ENCODE data around the gene TMIGD2.

Gene TMIGD2

GRCh38 chr19:4284176-4284958 is 17.8 kb downstream of the TMIGD2 start:
- peak; percentile 73; the same call in 2 of the 3 replicates for ATAC-seq

GRCh38 chr19:4279530-4280422 is 22.4 kb downstream of the TMIGD2 start:
- ATAC-seq = no peak
- no peak for TF ChIP-seq ARNTL (CRISPR knock-in tag; IDR thresholded peaks at IDR 0.05; ENCODE audit: borderline replicate concordance, low read depth)
- no peak for TF ChIP-seq ZNF8 (CRISPR knock-in tag; IDR thresholded peaks at IDR 0.05)
- TF ChIP-seq CREB5 (CRISPR knock-in tag; IDR thresholded peaks at IDR 0.05; ENCODE audit: low read depth) = no peak
- no peak for TF ChIP-seq ZFP3 (CRISPR knock-in tag; IDR thresholded peaks at IDR 0.05)
- TF ChIP-seq PATZ1 (CRISPR knock-in tag; IDR thresholded peaks at IDR 0.05; ENCODE audit: borderline replicate concordance) = no peak
- TF ChIP-seq ZNF70 (CRISPR knock-in tag; IDR thresholded peaks at IDR 0.05) = no peak
- no peak for TF ChIP-seq GLIS3 (CRISPR knock-in tag; IDR thresholded peaks at IDR 0.05)
- TF ChIP-seq TCF4 (CRISPR knock-in tag; IDR thresholded peaks at IDR 0.05; ENCODE audit: borderline replicate concordance) = no peak
- no peak for TF ChIP-seq ZNF565 (CRISPR knock-in tag; conservative IDR thresholded peaks at IDR 0.05; ENCODE audit: low read depth)
- no peak for TF ChIP-seq ISL1 (CRISPR knock-in tag; IDR thresholded peaks at IDR 0.05)

More at GRCh38 chr19:4284176-4284958, 17.8 kb downstream of the TMIGD2 start:
- TF ChIP-seq TSHZ2 (CRISPR knock-in tag; IDR thresholded peaks at IDR 0.05) (no peak), CSRNP3 (CRISPR knock-in tag; IDR thresholded peaks at IDR 0.05) (no peak), ZC3H10 (CRISPR knock-in tag; IDR thresholded peaks at IDR 0.05) (no peak), ARNTL (CRISPR knock-in tag; IDR thresholded peaks at IDR 0.05; ENCODE audit: borderline replicate concordance, low read depth) (no peak), ZNF70 (CRISPR knock-in tag; IDR thresholded peaks at IDR 0.05) (no peak), ZNF8 (CRISPR knock-in tag; IDR thresholded peaks at IDR 0.05) (no peak), RARB (CRISPR knock-in tag; IDR thresholded peaks at IDR 0.05) (no peak), ESRRG (CRISPR knock-in tag; IDR thresholded peaks at IDR 0.05) (no peak), PPARA (CRISPR knock-in tag; IDR thresholded peaks at IDR 0.05; ENCODE audit: borderline replicate concordance) (no peak), ZFP3 (CRISPR knock-in tag; IDR thresholded peaks at IDR 0.05) (no peak), TOX (CRISPR knock-in tag; IDR thresholded peaks at IDR 0.05; ENCODE audit: borderline replicate concordance) (no peak), PATZ1 (CRISPR knock-in tag; IDR thresholded peaks at IDR 0.05; ENCODE audit: borderline replicate concordance) (no peak), ZFP30 (CRISPR knock-in tag; IDR thresholded peaks at IDR 0.05) (no peak), POU6F1 (CRISPR knock-in tag; IDR thresholded peaks at IDR 0.05; ENCODE audit: borderline replicate concordance, low read depth) (no peak), SNAI2 (CRISPR knock-in tag; IDR thresholded peaks at IDR 0.05) (no peak), CSDC2 (CRISPR knock-in tag; IDR thresholded peaks at IDR 0.05) (no peak)

Measured in SK-N-SH treated with all-trans-retinoic acid at 6 μM for 48 hours (cell line).